HG03280 (cell line): Measurements from ENCODE around the gene RSPO4.
"Not testable (repeated sequence)": the region's sequence is repeated elsewhere in the genome, so short reads cannot be mapped to it uniquely, and the experiment has no call there.

ENCODE experiments used
- ATAC-seq: cut with Tn5 transposase; IDR thresholded peaks from one replicate; pipeline ENCODE4 v1.9.1; 2021; ENCODE audit warnings: mild to moderate bottlenecking, moderate library complexity; ENCODE audit not compliant: unreplicated experiment

Gene RSPO4

GRCh38 chr20:1005452-1006027 lies 3.4 kb upstream of the RSPO4 start:
- peak; percentile 79 for ATAC-seq

- no peak for ATAC-seq
Measured at GRCh38 chr20:1003920-1004697, 2.0 kb upstream of the RSPO4 start.

GRCh38 chr20:1002682-1003561 lies 811 bp upstream of the RSPO4 start:
- no peak for ATAC-seq

- ATAC-seq, result no peak
Measured at GRCh38 chr20:1001116-1001515, 995 bp downstream of the RSPO4 start.

- no peak for ATAC-seq
Measured at GRCh38 chr20:998231-998830, 3.8 kb downstream of the RSPO4 start.

GRCh38 chr20:997486-997885 lies 4.6 kb downstream of the RSPO4 start:
- no peak for ATAC-seq

- ATAC-seq, result no peak
Measured at GRCh38 chr20:997016-997415, 5.1 kb downstream of the RSPO4 start.

- no peak for ATAC-seq
Measured at GRCh38 chr20:995170-995569, 6.9 kb downstream of the RSPO4 start.

- ATAC-seq, result no peak
Measured at GRCh38 chr20:992801-993535, 9.1 kb downstream of the RSPO4 start.

GRCh38 chr20:991850-992249 lies 10.3 kb downstream of the RSPO4 start:
- no peak for ATAC-seq

GRCh38 chr20:990293-990959 lies 11.7 kb downstream of the RSPO4 start:
- no peak for ATAC-seq

- ATAC-seq, result no peak
Measured at GRCh38 chr20:988272-988671, 13.8 kb downstream of the RSPO4 start.

GRCh38 chr20:987677-988076 lies 14.4 kb downstream of the RSPO4 start:
- no peak for ATAC-seq

GRCh38 chr20:986733-987355 lies 15.3 kb downstream of the RSPO4 start:
- ATAC-seq, result no peak

- ATAC-seq, result not testable (repeated sequence)
Measured at GRCh38 chr20:984994-985393, 17.1 kb downstream of the RSPO4 start.

GRCh38 chr20:982754-983153 lies 19.4 kb downstream of the RSPO4 start:
- ATAC-seq, result no peak

- no peak for ATAC-seq
Measured at GRCh38 chr20:977021-977420, 25.1 kb downstream of the RSPO4 start.

- ATAC-seq, result no peak
Measured at GRCh38 chr20:976033-976432, 26.1 kb downstream of the RSPO4 start.

GRCh38 chr20:973785-974194 lies 28.3 kb downstream of the RSPO4 start:
- peak; percentile 58 for ATAC-seq

- ATAC-seq, result no peak
Measured at GRCh38 chr20:972256-972655, 29.9 kb downstream of the RSPO4 start.
